Superior temporal gyrus (tissue), 1 donor: ENCODE measurements around the gene PRPF18.

Experiments used
- DNase-seq: peaks from one replicate; pipeline ENCODE4 v3.0.0-alpha.2; 2016; ENCODE audit errors: extremely low spot score

The PRPF18 gene

GRCh38 chr10:13669182-13669855, 82.6 kb downstream of the PRPF18 start:
- DNase-seq: no peak

- no peak for DNase-seq
Observed at GRCh38 chr10:13669901-13670300, 83.1 kb downstream of the PRPF18 start.

- no peak for DNase-seq
Observed at GRCh38 chr10:13670311-13670710, 83.5 kb downstream of the PRPF18 start.

- no peak for DNase-seq
Observed at GRCh38 chr10:13671904-13672303, 85.1 kb downstream of the PRPF18 start.

- no peak for DNase-seq
Observed at GRCh38 chr10:13672548-13672947, 85.8 kb downstream of the PRPF18 start.

- DNase-seq: no peak
Observed at GRCh38 chr10:13673156-13673555, 86.4 kb downstream of the PRPF18 start.

GRCh38 chr10:13674645-13675588, 88.2 kb downstream of the PRPF18 start:
- DNase-seq: no peak

GRCh38 chr10:13678101-13678843, 91.5 kb downstream of the PRPF18 start:
- DNase-seq: no peak
